CD14-positive monocyte (primary cell): ENCODE measurements around the gene AOPEP. TPM values are rescaled to one million over a fixed set of nuclear protein-coding genes. Genes with fewer than 3 reads are reported as not detected.

Source experiments
- DNase-seq, 3 donors: peaks; one replicate each; pipeline ENCODE4 v3.0.0-alpha.2; 2011 to 2022
- H2AFZ ChIP-seq: 2 replicates; pipeline ENCODE4 v1.6.0; 2012; ENCODE audit warnings: mild to moderate bottlenecking, low read depth, low read length, inconsistent platforms; ENCODE audit not compliant: insufficient read depth, poor library complexity, severe bottlenecking
- H3K27ac ChIP-seq, 2 donors: 1 replicate in 1 of 2; 2 replicates in 1 of 2; pipeline ENCODE4 v1.5.1; 2012 to 2013; ENCODE audit warnings: low read length in 2 of 2, control low read depth in 1 of 2, inconsistent platforms in 1 of 2, low read depth in 1 of 2, mild to moderate bottlenecking in 1 of 2
- H3K27me3 ChIP-seq, 2 donors: one replicate each; pipeline versions ENCODE4 v1.6.0 to v1.6.1; 2011 to 2013; ENCODE audit warnings: low read length in 2 of 2; ENCODE audit not compliant: control insufficient read depth in 2 of 2, insufficient read depth in 2 of 2
- H3K36me3 ChIP-seq, 2 donors: replicated peaks in 1 of 2; 1 replicate in 1 of 2; 2 replicates in 1 of 2; pipeline versions ENCODE4 v1.5.1 to v1.6.1; 2012 to 2013; ENCODE audit warnings: low read length in 2 of 2, control low read depth in 1 of 2, inconsistent platforms in 1 of 2, mild to moderate bottlenecking in 1 of 2; ENCODE audit not compliant: insufficient read depth in 2 of 2, control insufficient read depth in 1 of 2
- H3K4me1 ChIP-seq, 2 donors: 1 replicate in 1 of 2; 2 replicates in 1 of 2; pipeline versions ENCODE4 v1.5.1 to v1.6.1; 2012 to 2013; ENCODE audit warnings: low read length in 2 of 2, control low read depth in 1 of 2, inconsistent platforms in 1 of 2, mild to moderate bottlenecking in 1 of 2, moderate library complexity in 1 of 2; ENCODE audit not compliant: insufficient read depth in 2 of 2, control insufficient read depth in 1 of 2
- H3K4me2 ChIP-seq: replicated peaks from 2 replicates; pipeline ENCODE3; 2012; ENCODE audit warnings: low read length, moderate library complexity, mild to moderate bottlenecking; ENCODE audit not compliant: poor library complexity, severe bottlenecking; ENCODE audit errors: extremely low read depth
- H3K4me3 ChIP-seq, 3 experiments: fragments of 200-600 bp in 1 of 3; sonication (generic) in 1 of 3; replicated peaks in 1 of 3; 1 replicate in 2 of 3; 2 replicates in 1 of 3; pipeline ENCODE4 v1.5.1; 2011 to 2013; ENCODE audit warnings: low read length in 3 of 3, mild to moderate bottlenecking in 3 of 3, control low read depth in 2 of 3, low read depth in 2 of 3, inconsistent platforms in 1 of 3, moderate library complexity in 1 of 3
- H3K79me2 ChIP-seq: 2 replicates; pipeline ENCODE4 v1.6.0; 2012; ENCODE audit warnings: mild to moderate bottlenecking, control low read depth, inconsistent platforms, low read length, moderate library complexity; ENCODE audit not compliant: insufficient read depth
- H3K9ac ChIP-seq: 2 replicates; pipeline ENCODE4 v1.6.0; 2017; ENCODE audit warnings: low read length, mild to moderate bottlenecking; ENCODE audit not compliant: insufficient read depth, poor library complexity, severe bottlenecking
- H3K9me3 ChIP-seq, 2 donors: replicated peaks in 1 of 2; 1 replicate in 1 of 2; 2 replicates in 1 of 2; pipeline versions ENCODE4 v1.5.1 to v1.6.1; 2012 to 2013; ENCODE audit warnings: low read length in 2 of 2, control low read depth in 1 of 2; ENCODE audit not compliant: control insufficient read depth in 1 of 2, insufficient read depth in 1 of 2
- H4K20me1 ChIP-seq: 2 replicates; pipeline ENCODE4 v1.6.0; 2012; ENCODE audit warnings: mild to moderate bottlenecking, low read length, control low read depth, moderate library complexity; ENCODE audit not compliant: insufficient read depth
- H3K27ac Mint-ChIP-seq, 7 donors: one replicate each; pipeline ENCODE4 v1.8.0; 2020; ENCODE audit warnings: mild to moderate bottlenecking in 7 of 7, mixed read lengths in 7 of 7, moderate library complexity in 6 of 7, inconsistent platforms in 2 of 7
- H3K27me3 Mint-ChIP-seq, 3 donors: one replicate each; pipeline ENCODE4 v1.8.0; 2021 to 2022; ENCODE audit warnings: low read depth in 3 of 3, mild to moderate bottlenecking in 3 of 3, mixed read lengths in 3 of 3, moderate library complexity in 3 of 3, inconsistent platforms in 1 of 3
- H3K36me3 Mint-ChIP-seq, 2 donors: one replicate each; pipeline ENCODE4 v1.8.0; 2020; ENCODE audit warnings: mixed read lengths in 2 of 2, inconsistent platforms in 1 of 2, mild to moderate bottlenecking in 1 of 2
- H3K4me1 Mint-ChIP-seq: one replicate; pipeline ENCODE4 v1.8.0; 2020; ENCODE audit warnings: mild to moderate bottlenecking, mixed read lengths
- H3K4me3 Mint-ChIP-seq, 2 donors: one replicate each; pipeline ENCODE4 v1.8.0; 2020; ENCODE audit warnings: mild to moderate bottlenecking in 2 of 2, mixed read lengths in 2 of 2, moderate library complexity in 1 of 2
- H3K9me3 Mint-ChIP-seq, 7 donors: one replicate each; pipeline ENCODE4 v1.8.0; 2020 to 2022; ENCODE audit warnings: mixed read lengths in 7 of 7, mild to moderate bottlenecking in 6 of 7, moderate library complexity in 6 of 7, inconsistent platforms in 2 of 7
- WGBS: methylation state at CpG from one replicate; pipeline ENCODE4 v1.1.5; 2013; ENCODE audit warnings: missing lambda C conversion rate; ENCODE audit not compliant: insufficient coverage; 5-methylcytosine and 5-hydroxymethylcytosine counted together
- intact Hi-C, 2 donors: fragments of 100-400 bp; cut with micrococcal nuclease; formaldehyde crosslinking; loops; one replicate each; pipeline versions ENCODE4 v1.15.0 to v1.15.1; 2023
- polyA plus RNA-seq, 3 donors: library from polyadenylated mRNA; depleted of rRNA in 1 of 3; unstranded in 2 of 3; stranded (reverse) in 1 of 3; fragments of 300-500 nt in 2 of 3; fragments of >200 nt in 1 of 3; fragmentation: Illumina TruSeq in 2 of 3; gene quantifications; 1 replicate in 2 of 3; 2 replicates in 1 of 3; pipeline ENCODE4 v1.2.3, GENCODE V29; 2012 to 2021
- TF ChIP-seq, protein P1 (sequence below): fragments of 200-600 bp; IDR thresholded peaks from one replicate; pipeline ENCODE4 v1.8.0; 2022; ENCODE audit warnings: antibody characterized with exemption, mild to moderate bottlenecking

AOPEP gene
- polyA plus RNA-seq, 3 donors: 3.0 to 4.1 (median 3.1) TPM

DNA sequence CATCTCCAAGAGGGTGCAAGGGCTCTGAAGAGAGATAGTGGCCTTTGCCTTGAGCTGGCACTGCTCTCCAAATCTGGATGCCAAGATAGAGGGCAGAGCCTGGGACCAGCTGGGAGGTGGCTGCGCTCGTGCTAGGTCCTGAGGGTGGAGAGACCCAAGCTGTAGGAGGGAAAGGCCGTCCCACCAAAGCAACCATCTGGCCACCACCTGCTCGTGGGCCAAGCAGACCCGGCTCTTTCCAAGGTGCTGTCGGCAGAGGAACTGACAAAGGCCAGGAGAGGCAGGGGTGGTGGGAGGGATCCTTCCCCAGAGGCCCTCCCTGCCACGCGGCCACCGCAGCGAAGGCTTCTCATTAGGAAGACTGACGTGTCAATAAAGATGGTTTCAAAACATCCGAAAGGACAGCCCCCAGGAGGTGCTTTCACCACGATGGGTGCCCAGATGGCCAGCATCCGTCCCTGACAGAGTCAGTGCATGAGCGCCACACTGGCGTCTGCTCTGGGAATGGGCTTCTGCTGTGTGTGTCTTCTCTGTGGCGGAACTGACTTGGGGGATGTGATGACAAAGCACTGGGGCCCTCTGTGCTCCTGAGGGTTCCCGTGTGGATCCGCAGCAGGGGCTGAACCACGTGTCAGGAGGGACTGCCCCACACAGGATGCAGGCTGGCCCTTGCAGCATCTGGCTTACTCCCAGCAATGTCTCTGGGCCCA is 377.5 kb downstream of the AOPEP start:
- no peaks in the 10 kb centered on the region for H3K4me1 Mint-ChIP-seq
- no peaks in the 10 kb centered on the region for H4K20me1 ChIP-seq
- WGBS: 77% methylated on average over 18 of the region's 20 CpGs
- H3K9ac ChIP-seq: no peak overlapping the region
- no peaks in the 10 kb centered on the region for H3K27me3 Mint-ChIP-seq
- no peaks in the 10 kb centered on the region for H3K4me1 ChIP-seq
- DNase-seq: no peak
- peaks cover 18 to 20% of the 10 kb centered on the region in 2 donors for H3K36me3 Mint-ChIP-seq
- no peak overlapping the region for H3K27ac Mint-ChIP-seq
- no peaks in the 10 kb centered on the region for H3K79me2 ChIP-seq
- no peak overlapping the region for H3K4me3 ChIP-seq
- no peak overlapping the region for H3K4me2 ChIP-seq
- peaks cover 0 to 16% of the 10 kb centered on the region in 2 donors for H3K36me3 ChIP-seq
- TF ChIP-seq, protein P1, sequence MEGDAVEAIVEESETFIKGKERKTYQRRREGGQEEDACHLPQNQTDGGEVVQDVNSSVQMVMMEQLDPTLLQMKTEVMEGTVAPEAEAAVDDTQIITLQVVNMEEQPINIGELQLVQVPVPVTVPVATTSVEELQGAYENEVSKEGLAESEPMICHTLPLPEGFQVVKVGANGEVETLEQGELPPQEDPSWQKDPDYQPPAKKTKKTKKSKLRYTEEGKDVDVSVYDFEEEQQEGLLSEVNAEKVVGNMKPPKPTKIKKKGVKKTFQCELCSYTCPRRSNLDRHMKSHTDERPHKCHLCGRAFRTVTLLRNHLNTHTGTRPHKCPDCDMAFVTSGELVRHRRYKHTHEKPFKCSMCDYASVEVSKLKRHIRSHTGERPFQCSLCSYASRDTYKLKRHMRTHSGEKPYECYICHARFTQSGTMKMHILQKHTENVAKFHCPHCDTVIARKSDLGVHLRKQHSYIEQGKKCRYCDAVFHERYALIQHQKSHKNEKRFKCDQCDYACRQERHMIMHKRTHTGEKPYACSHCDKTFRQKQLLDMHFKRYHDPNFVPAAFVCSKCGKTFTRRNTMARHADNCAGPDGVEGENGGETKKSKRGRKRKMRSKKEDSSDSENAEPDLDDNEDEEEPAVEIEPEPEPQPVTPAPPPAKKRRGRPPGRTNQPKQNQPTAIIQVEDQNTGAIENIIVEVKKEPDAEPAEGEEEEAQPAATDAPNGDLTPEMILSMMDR: no peak
- no peak overlapping the region for H2AFZ ChIP-seq
- no peak overlapping the region for H3K4me3 Mint-ChIP-seq
- H3K27ac ChIP-seq: no peak overlapping the region
- H3K9me3 Mint-ChIP-seq: no peaks in the 10 kb centered on the region
- H3K27me3 ChIP-seq: no peaks in the 10 kb centered on the region
- H3K9me3 ChIP-seq: no peaks in the 10 kb centered on the region
- intact Hi-C loops: no loop called here

DNA sequence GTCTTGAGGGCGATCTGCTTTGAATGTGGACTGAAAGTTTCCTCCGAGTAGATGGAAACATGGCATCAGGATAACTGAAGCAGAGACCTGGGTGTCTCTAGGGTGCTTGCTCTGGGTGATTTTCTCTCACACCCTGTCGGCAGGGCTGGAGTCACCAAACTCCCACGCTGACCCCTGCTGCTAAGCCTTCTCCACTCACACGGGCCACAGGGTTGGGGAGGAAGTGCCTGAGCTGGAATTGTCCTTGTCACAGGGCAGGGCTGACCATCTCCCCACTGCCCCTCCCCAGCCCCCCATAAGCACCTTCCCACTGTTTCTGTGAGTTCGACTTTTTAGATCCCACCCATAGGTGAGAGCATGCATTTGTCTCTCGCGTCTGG is 378.1 kb downstream of the AOPEP start:
- H3K9me3 ChIP-seq: no peaks in the 10 kb centered on the region
- no peak overlapping the region for H3K27ac ChIP-seq
- H3K4me1 ChIP-seq: no peaks in the 10 kb centered on the region
- no peak for DNase-seq
- H3K4me3 ChIP-seq: no peak overlapping the region
- H2AFZ ChIP-seq: no peak overlapping the region
- H3K9ac ChIP-seq: no peak overlapping the region
- H3K27me3 Mint-ChIP-seq: no peaks in the 10 kb centered on the region
- no peaks in the 10 kb centered on the region for H3K9me3 Mint-ChIP-seq
- H3K4me1 Mint-ChIP-seq: no peaks in the 10 kb centered on the region
- intact Hi-C loops: no loop called here
- no peaks in the 10 kb centered on the region for H4K20me1 ChIP-seq
- H3K4me3 Mint-ChIP-seq: no peak overlapping the region
- no peaks in the 10 kb centered on the region for H3K79me2 ChIP-seq
- no peaks in the 10 kb centered on the region for H3K27me3 ChIP-seq
- peaks cover 18 to 22% of the 10 kb centered on the region in 2 donors for H3K36me3 Mint-ChIP-seq
- no peak overlapping the region for H3K4me2 ChIP-seq
- peak overlapping the region in 1 of 7 donors; percentile 46 for H3K27ac Mint-ChIP-seq
- TF ChIP-seq, protein P1: no peak
- 93% methylated on average over 5 of the region's 8 CpGs for WGBS
- peaks cover 0 to 16% of the 10 kb centered on the region in 2 donors for H3K36me3 ChIP-seq
